GM12878 (cell line): ENCODE results near the gene ANKRD17. TPM values are rescaled to one million over a fixed set of nuclear protein-coding genes. Genes with fewer than 3 reads are reported as not detected.
A peak's percentile ranks its signal among the peaks of the same experiment; 100 is the strongest.

ENCODE experiments used
- ATAC-seq: fragments of 200-7000 bp; cut with Tn5 transposase; 3 replicates; pipeline ENCODE4 v1.9.1; 2020; ENCODE audit warnings: mild to moderate bottlenecking, moderate library complexity
- BruUV-seq: library from RNA; stranded (reverse); fragments of 400-500 nt; replicated peaks from 2 replicates; lab custom pipeline; 2021; lab: Mats Ljungman, UMichigan
- CTCF ChIA-PET: fragments of 300-600 bp; sonication (Branson Sonifier 250); formaldehyde crosslinking; extraction: SDS; loops from one replicate; lab custom pipeline; 2021; ENCODE audit warnings: inconsistent platforms; lab: Yijun Ruan, JAX
- POLR2A ChIA-PET: fragments of 350-600 bp; formaldehyde crosslinking; extraction: SDS; loops from one replicate; lab custom pipeline; 2021; ENCODE audit warnings: inconsistent platforms; lab: Charles Lee
- RAD21 ChIA-PET: fragments of 300-600 bp; sonication (Branson Sonifier 250); formaldehyde crosslinking; loops from one replicate; lab custom pipeline; 2023; ENCODE audit warnings: antibody characterized with exemption; ENCODE audit not compliant: unreplicated experiment; lab: Charles Lee
- SMC1A ChIA-PET: fragments of 300-600 bp; sonication (Branson Sonifier 250); formaldehyde crosslinking; loops from one replicate; lab custom pipeline; 2023; ENCODE audit not compliant: unreplicated experiment, uncharacterized antibody; lab: Charles Lee
- DNase-seq: peaks from one replicate; pipeline ENCODE4 v3.0.0-alpha.2; 2011; ENCODE audit warnings: low read depth, low spot score
- FAIRE-seq: peaks from 3 replicates; lab custom pipeline; 2011; peaks lifted over from hg19 to GRCh38; lab: Jason Lieb, UNC
- H2AFZ ChIP-seq: 2 replicates; pipeline ENCODE4 v1.6.0; 2011; ENCODE audit warnings: low read depth, low read length, control low read depth; ENCODE audit not compliant: control insufficient read depth
- H3K27ac ChIP-seq: 2 replicates; pipeline ENCODE4 v1.5.1; 2011; ENCODE audit warnings: control low read depth; ENCODE audit not compliant: control insufficient read depth, insufficient read depth
- H3K27me3 ChIP-seq, 2 experiments: replicated peaks in 1 of 2; 2 replicates each; pipeline versions ENCODE4 v1.6.0 to v1.6.1; 2011; ENCODE audit warnings: low read length in 1 of 2; ENCODE audit not compliant: control insufficient read depth in 2 of 2, insufficient read depth in 2 of 2
- H3K36me3 ChIP-seq, 2 experiments: 2 replicates each; pipeline ENCODE4 v1.5.1; 2011; ENCODE audit warnings: low read length in 1 of 2; ENCODE audit not compliant: control insufficient read depth in 2 of 2, insufficient read depth in 2 of 2
- H3K4me1 ChIP-seq: 2 replicates; pipeline ENCODE4 v1.6.1; 2011; ENCODE audit warnings: mild to moderate bottlenecking, low read length, moderate library complexity, mixed read lengths; ENCODE audit not compliant: control insufficient read depth, insufficient read depth
- H3K4me2 ChIP-seq: 2 replicates; pipeline ENCODE4 v1.6.0; 2011; ENCODE audit warnings: control low read depth; ENCODE audit not compliant: control insufficient read depth, insufficient read depth
- H3K4me3 ChIP-seq: fragments of 200-600 bp; sonication (generic); 2 replicates; pipeline ENCODE4 v1.5.1; 2016
- H3K79me2 ChIP-seq: 2 replicates; pipeline ENCODE4 v1.6.0; 2011; ENCODE audit warnings: low read length; ENCODE audit not compliant: control insufficient read depth, insufficient read depth
- H3K9ac ChIP-seq: 2 replicates; pipeline ENCODE4 v1.8.0; 2011; ENCODE audit warnings: low read length, control low read depth, mixed read lengths; ENCODE audit not compliant: control insufficient read depth, insufficient read depth
- H3K9me3 ChIP-seq: replicated peaks from 3 replicates; pipeline ENCODE4 v1.5.1; 2011; ENCODE audit warnings: mild to moderate bottlenecking, low read length; ENCODE audit not compliant: control insufficient read depth, insufficient read depth
- H4K20me1 ChIP-seq: 2 replicates; pipeline ENCODE4 v1.6.0; 2011; ENCODE audit not compliant: control insufficient read depth, insufficient read depth
- CBX5 ChIP-seq: sonication (generic); IDR thresholded peaks from 2 replicates; pipeline ENCODE4 v1.6.1; 2016; ENCODE audit warnings: low read depth, moderate library complexity, mild to moderate bottlenecking, inconsistent platforms
- EZH2 ChIP-seq: IDR thresholded peaks from 2 replicates; pipeline ENCODE4 v1.6.1; 2012; ENCODE audit warnings: low read depth, mild to moderate bottlenecking, control low read depth, inconsistent platforms, low read length, borderline replicate concordance; ENCODE audit not compliant: control insufficient read depth
- GABPA ChIP-seq: IDR thresholded peaks from 2 replicates; pipeline ENCODE4 v1.6.1; 2014; ENCODE audit warnings: antibody characterized with exemption, low read depth, mild to moderate bottlenecking, inconsistent platforms
- IRF4 ChIP-seq: IDR thresholded peaks from 2 replicates; pipeline ENCODE4 v1.6.1; 2011; ENCODE audit warnings: low read depth, low read length
- MTA3 ChIP-seq: IDR thresholded peaks from 2 replicates; pipeline ENCODE4 v1.6.1; 2012; ENCODE audit warnings: low read length, inconsistent platforms, borderline replicate concordance
- NFIC ChIP-seq: IDR thresholded peaks from 2 replicates; pipeline ENCODE4 v1.6.1; 2012; ENCODE audit warnings: low read depth, mild to moderate bottlenecking, inconsistent platforms, low read length, moderate library complexity
- SIN3A ChIP-seq: IDR thresholded peaks from 2 replicates; pipeline ENCODE4 v1.6.1; 2012; ENCODE audit warnings: low read depth, low read length, improper control_type of control experiment
- SPI1 ChIP-seq: IDR thresholded peaks from 2 replicates; pipeline ENCODE4 v1.6.1; 2011; ENCODE audit warnings: low read depth, mild to moderate bottlenecking, low read length, moderate library complexity, borderline replicate concordance; ENCODE audit not compliant: insufficient read depth
- YY1 ChIP-seq: IDR thresholded peaks from 2 replicates; pipeline ENCODE4 v1.6.1; 2011; ENCODE audit warnings: low read depth, mild to moderate bottlenecking, low read length
- ZNF274 ChIP-seq: IDR thresholded peaks from one replicate; pipeline ENCODE4 v1.8.0; 2011; ENCODE audit not compliant: insufficient read length, insufficient read depth
- ZNF622 ChIP-seq: fragments of 450-650 bp; IDR thresholded peaks from 2 replicates; pipeline ENCODE4 v1.6.1; 2017; ENCODE audit warnings: mild to moderate bottlenecking, inconsistent platforms
- WGBS: methylation state at CpG from one replicate; pipeline ENCODE4 v1.1.6; 2016; ENCODE audit warnings: low lambda C conversion rate; ENCODE audit not compliant: insufficient replicate concordance, insufficient coverage; ENCODE audit errors: missing lambda C conversion rate; 5-methylcytosine and 5-hydroxymethylcytosine counted together
- in situ Hi-C: fragments of 300-500 bp; cut with MboI; formaldehyde crosslinking; loops from 9 replicates; pipeline ENCODE4 v1.14.3; 2018; ENCODE audit warnings: mixed read lengths
- intact Hi-C: fragments of 100-400 bp; cut with micrococcal nuclease; formaldehyde crosslinking; loops from one replicate; pipeline ENCODE4 v1.14.2; 2022; ENCODE audit not compliant: unreplicated experiment
- polyA plus RNA-seq, 11 experiments: library from polyadenylated mRNA; depleted of rRNA in 4 of 11; unstranded in 6 of 11; stranded (reverse) in 5 of 11; fragments of >200 nt; fragmentation: Nextera tagmentation in 4 of 11; fragmentation: Illumina TruSeq in 1 of 11; extraction: Ambion mirVana in 4 of 11; extraction: Trizol in 1 of 11; gene quantifications; 1 replicate in 1 of 11; 2 replicates in 10 of 11; pipeline versions ENCODE4 v1.2.1 to v1.2.3, GENCODE V29; 2011 to 2016; ENCODE audit warnings: inconsistent platforms in 2 of 11, missing spikeins in 2 of 11, low read depth in 1 of 11
- total RNA-seq, 4 experiments: library from RNA; depleted of rRNA in 3 of 4; stranded (reverse); fragments of >200 nt in 3 of 4; fragmentation: Illumina TruSeq in 1 of 4; extraction: Trizol in 1 of 4; gene quantifications; 2 replicates each; pipeline versions ENCODE4 v1.2.1 to v1.2.3, GENCODE V29; 2013 to 2021
- TF ChIP-seq, protein P1 (sequence below): fragments of 450-650 bp; formaldehyde crosslinking; IDR thresholded peaks from 2 replicates; pipeline ENCODE4 v1.4.0; 2020; ENCODE audit warnings: mild to moderate bottlenecking, moderate library complexity
- TF ChIP-seq, protein P2 (sequence below): IDR thresholded peaks from 2 replicates; pipeline ENCODE4 v1.6.1; 2012; ENCODE audit warnings: low read length, inconsistent platforms
- TF ChIP-seq, protein P3 (sequence below): fragments of 450-650 bp; IDR thresholded peaks from 2 replicates; pipeline ENCODE4 v1.6.1; 2014; ENCODE audit warnings: mild to moderate bottlenecking

Gene ANKRD17
- total and polyA plus RNA-seq, 10 of the 15 experiments (the other 5 are each of a cell fraction or from before 2014, with no cell fraction given), result 11.7 to 46.5 (median 32.6) TPM

DNA sequence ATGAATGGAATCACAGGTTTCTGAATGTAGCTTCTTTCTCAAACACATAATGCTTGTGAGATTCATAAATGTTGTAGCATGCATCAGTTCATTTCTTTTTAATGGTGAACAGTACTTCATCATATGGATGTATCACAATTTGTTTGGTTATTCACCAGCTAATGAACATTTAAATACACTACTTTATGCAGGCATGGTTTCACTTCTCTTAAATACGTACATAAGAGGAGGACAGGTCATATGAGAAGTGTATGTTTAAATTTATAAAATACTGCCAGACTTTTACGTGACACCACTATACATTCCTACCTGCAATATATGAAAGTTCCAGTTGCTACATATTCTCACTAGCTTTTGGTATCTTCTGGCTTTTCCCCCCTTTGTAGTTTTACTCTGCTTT lies 65.4 kb downstream of the ANKRD17 start:
- Histone ChIP-seq H3K36me3 (no peaks in the 10 kb centered on the region; a peak in 1 of 4 replicates), H3K4me1 (peaks cover 3% of the 10 kb centered on the region; the same call in 1 of the 2 replicates), H2AFZ (no peak overlapping the region), H3K9ac (no peak overlapping the region), H3K27ac (peak overlapping the region; percentile 27; the same call in 1 of the 2 replicates), H3K27me3 (no peaks in the 10 kb centered on the region), H3K4me3 (peak overlapping the region; percentile 26; the same call in 1 of the 2 replicates), H4K20me1 (no peaks in the 10 kb centered on the region), H3K4me2 (peak overlapping the region; percentile 26), H3K9me3 (peaks cover 4% of the 10 kb centered on the region; the same call in 2 of the 3 replicates), H3K79me2 (peaks cover 44% of the 10 kb centered on the region)
- peak; percentile 90 for ATAC-seq
- ChIA-PET RAD21 (interaction anchor here (0.9 kb wide), 1 partner anchor 11 kb away, joined by 4 read pairs; no protein-coding TSS in a partner anchor), SMC1A (interaction anchor here (0.7 to 3.1 kb wide), 2 partner anchors 12 to 64 kb away, joined by 4 to 12 read pairs; no protein-coding TSS in a partner anchor), CTCF (interaction anchor here (1.1 kb wide), 1 partner anchor 27 kb away, joined by 3 read pairs; no protein-coding TSS in a partner anchor), POLR2A (interaction anchor here (0.6 kb wide), 1 partner anchor 58 kb away, joined by 4 read pairs; no protein-coding TSS in a partner anchor)
- BruUV-seq, result no TSS peak
- intact Hi-C loops, result no loop called here
- peak; percentile 62 for FAIRE-seq
- in situ Hi-C loops, result no loop called here
- no peak for DNase-seq
- WGBS, result 0% methylated on average over 2 of the region's 2 CpGs
- no peak for TF ChIP-seq SIN3A
- 0 out of 2 replicates have a peak, but pooled peaks have one; percentile 26 for TF ChIP-seq IRF4
- TF ChIP-seq YY1, result no peak
- no peak for TF ChIP-seq GABPA
- 0 out of 2 replicates have a peak, but pooled peaks have one; percentile 22 for TF ChIP-seq CBX5
- TF ChIP-seq ZNF622, result no peak
- TF ChIP-seq, protein P1, sequence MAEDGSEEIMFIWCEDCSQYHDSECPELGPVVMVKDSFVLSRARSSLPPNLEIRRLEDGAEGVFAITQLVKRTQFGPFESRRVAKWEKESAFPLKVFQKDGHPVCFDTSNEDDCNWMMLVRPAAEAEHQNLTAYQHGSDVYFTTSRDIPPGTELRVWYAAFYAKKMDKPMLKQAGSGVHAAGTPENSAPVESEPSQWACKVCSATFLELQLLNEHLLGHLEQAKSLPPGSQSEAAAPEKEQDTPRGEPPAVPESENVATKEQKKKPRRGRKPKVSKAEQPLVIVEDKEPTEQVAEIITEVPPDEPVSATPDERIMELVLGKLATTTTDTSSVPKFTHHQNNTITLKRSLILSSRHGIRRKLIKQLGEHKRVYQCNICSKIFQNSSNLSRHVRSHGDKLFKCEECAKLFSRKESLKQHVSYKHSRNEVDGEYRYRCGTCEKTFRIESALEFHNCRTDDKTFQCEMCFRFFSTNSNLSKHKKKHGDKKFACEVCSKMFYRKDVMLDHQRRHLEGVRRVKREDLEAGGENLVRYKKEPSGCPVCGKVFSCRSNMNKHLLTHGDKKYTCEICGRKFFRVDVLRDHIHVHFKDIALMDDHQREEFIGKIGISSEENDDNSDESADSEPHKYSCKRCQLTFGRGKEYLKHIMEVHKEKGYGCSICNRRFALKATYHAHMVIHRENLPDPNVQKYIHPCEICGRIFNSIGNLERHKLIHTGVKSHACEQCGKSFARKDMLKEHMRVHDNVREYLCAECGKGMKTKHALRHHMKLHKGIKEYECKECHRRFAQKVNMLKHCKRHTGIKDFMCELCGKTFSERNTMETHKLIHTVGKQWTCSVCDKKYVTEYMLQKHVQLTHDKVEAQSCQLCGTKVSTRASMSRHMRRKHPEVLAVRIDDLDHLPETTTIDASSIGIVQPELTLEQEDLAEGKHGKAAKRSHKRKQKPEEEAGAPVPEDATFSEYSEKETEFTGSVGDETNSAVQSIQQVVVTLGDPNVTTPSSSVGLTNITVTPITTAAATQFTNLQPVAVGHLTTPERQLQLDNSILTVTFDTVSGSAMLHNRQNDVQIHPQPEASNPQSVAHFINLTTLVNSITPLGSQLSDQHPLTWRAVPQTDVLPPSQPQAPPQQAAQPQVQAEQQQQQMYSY (CRISPR knock-in tag), result no peak
- TF ChIP-seq, protein P2, sequence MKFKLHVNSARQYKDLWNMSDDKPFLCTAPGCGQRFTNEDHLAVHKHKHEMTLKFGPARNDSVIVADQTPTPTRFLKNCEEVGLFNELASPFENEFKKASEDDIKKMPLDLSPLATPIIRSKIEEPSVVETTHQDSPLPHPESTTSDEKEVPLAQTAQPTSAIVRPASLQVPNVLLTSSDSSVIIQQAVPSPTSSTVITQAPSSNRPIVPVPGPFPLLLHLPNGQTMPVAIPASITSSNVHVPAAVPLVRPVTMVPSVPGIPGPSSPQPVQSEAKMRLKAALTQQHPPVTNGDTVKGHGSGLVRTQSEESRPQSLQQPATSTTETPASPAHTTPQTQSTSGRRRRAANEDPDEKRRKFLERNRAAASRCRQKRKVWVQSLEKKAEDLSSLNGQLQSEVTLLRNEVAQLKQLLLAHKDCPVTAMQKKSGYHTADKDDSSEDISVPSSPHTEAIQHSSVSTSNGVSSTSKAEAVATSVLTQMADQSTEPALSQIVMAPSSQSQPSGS, result 0 out of 2 replicates have a peak, but pooled peaks have one; percentile 19
- TF ChIP-seq, protein P3, sequence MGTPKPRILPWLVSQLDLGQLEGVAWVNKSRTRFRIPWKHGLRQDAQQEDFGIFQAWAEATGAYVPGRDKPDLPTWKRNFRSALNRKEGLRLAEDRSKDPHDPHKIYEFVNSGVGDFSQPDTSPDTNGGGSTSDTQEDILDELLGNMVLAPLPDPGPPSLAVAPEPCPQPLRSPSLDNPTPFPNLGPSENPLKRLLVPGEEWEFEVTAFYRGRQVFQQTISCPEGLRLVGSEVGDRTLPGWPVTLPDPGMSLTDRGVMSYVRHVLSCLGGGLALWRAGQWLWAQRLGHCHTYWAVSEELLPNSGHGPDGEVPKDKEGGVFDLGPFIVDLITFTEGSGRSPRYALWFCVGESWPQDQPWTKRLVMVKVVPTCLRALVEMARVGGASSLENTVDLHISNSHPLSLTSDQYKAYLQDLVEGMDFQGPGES, result no peak
- no peak for TF ChIP-seq ZNF274
- TF ChIP-seq NFIC, result 0 out of 2 replicates have a peak, but pooled peaks have one; percentile 15
- no peak for TF ChIP-seq EZH2
- no peak for TF ChIP-seq MTA3
- TF ChIP-seq SPI1, result peak; percentile 81
